ENCODE measurements around the gene CCT7.

- TF ChIP-seq JUND (IDR thresholded peaks at IDR 0.05; ENCODE audit: low read length) (no peak), EP300 (IDR thresholded peaks at IDR 0.05; ENCODE audit: borderline replicate concordance in 1 of 2, low read depth in 2 of 2, low read length in 2 of 2) (no peak), RFX5 (IDR thresholded peaks at IDR 0.05; ENCODE audit: borderline replicate concordance, low read depth, low read length) (no peak), SIN3A (conservative IDR thresholded peaks at IDR 0.05 in 1 of 2, IDR thresholded peaks at IDR 0.05 in 1 of 2; ENCODE audit: low read depth in 1 of 2, low read length in 2 of 2) (no peak), CTCF (IDR thresholded peaks at IDR 0.05; ENCODE audit: control extremely low read depth in 1 of 3, insufficient read depth in 1 of 3, low read depth in 1 of 3, low read length in 3 of 3) (no peak), CHD2 (IDR thresholded peaks at IDR 0.05; ENCODE audit: low read length) (no peak), POLR2A (IDR thresholded peaks at IDR 0.05; ENCODE audit: control extremely low read depth in 1 of 2, low read depth in 2 of 2, low read length in 2 of 2) (no peak), CBX8 (IDR thresholded peaks at IDR 0.05; ENCODE audit: borderline replicate concordance, low read depth, low read length) (no peak), CREB1 (IDR thresholded peaks at IDR 0.05) (no peak), MAX (IDR thresholded peaks at IDR 0.05) (no peak), KDM1A (IDR thresholded peaks at IDR 0.05; ENCODE audit: borderline replicate concordance, low read length) (no peak), YY1 (IDR thresholded peaks at IDR 0.05; ENCODE audit: low read depth, low read length) (no peak)
Observed at GRCh38 chr2:73267008-73267407, 32.9 kb downstream of the CCT7 start.

Measured in H1 (cell line).